HFF-Myc (cell line): ENCODE measurements around the gene DKK1.
"Not testable (repeated sequence)": the region's sequence is repeated elsewhere in the genome, so short reads cannot be mapped to it uniquely, and the experiment has no call there.

Experiments used
- DNase-seq: peaks from one replicate; pipeline ENCODE4 v3.0.0-alpha.2; 2011; ENCODE audit warnings: low read depth; ENCODE audit errors: extremely low read depth
- H3K4me3 ChIP-seq: replicated peaks from 2 replicates; pipeline ENCODE4 v1.5.1; 2011; ENCODE audit warnings: low read depth, mild to moderate bottlenecking, control low read depth, low read length
- CTCF ChIP-seq: IDR thresholded peaks from 2 replicates; pipeline ENCODE4 v1.5.1; 2012; ENCODE audit warnings: mild to moderate bottlenecking, low read depth, low read length, control low read depth; ENCODE audit errors: missing control alignments

Gene DKK1

GRCh38 chr10:52357971-52358370 is 43.9 kb downstream of the DKK1 start:
- DNase-seq = no peak
- no peak overlapping the region for H3K4me3 ChIP-seq
- no peak for TF ChIP-seq CTCF

GRCh38 chr10:52359441-52359840 is 45.4 kb downstream of the DKK1 start:
- no peak for DNase-seq
- H3K4me3 ChIP-seq = no peak overlapping the region
- TF ChIP-seq CTCF = no peak

DNA sequence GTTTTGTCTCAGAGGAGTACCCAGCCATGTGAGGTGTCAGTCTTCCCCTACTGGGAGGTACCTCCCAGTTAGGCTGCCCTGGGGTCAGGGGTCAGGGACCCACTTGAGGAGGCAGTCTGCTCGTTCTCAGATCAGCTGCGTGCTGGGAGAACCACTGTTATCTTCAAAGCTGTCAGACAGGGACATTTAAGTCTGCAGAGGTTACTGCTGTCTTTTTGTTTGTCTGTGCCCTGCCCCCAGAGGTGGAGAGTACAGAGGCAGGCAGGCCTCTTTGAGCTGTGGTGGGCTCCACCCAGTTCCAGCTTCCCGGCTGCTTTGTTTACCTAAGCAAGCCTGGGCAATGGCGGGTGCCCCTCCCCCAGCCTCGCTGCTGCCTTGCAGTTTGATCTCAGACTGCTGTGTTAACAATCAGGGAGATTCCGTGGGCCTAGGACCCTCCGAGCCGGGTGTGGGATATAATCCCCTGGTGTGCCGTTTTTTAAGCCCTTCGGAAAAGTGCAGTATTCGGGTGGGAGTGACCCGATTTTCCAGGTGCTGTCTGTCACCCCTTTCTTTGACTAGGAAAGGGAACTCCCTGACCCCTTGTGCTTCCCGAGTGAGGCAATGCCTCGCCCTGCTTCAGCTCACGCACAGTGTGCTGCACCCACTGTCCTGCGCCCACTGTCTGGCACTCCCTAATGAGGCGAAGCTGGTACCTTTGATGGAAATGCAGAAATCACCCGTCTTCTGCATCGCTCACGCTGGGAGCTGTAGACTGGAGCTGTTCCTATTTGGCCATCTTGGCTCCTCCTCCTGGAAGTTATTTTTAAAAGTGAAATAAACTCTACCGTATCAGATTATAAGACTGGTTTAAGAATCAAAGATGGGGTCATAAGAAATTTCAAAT is 51.7 kb downstream of the DKK1 start:
- H3K4me3 ChIP-seq, DNase-seq: not testable (repeated sequence)
